Measurements from ENCODE around the gene DCXR.

DCXR gene

DNA sequence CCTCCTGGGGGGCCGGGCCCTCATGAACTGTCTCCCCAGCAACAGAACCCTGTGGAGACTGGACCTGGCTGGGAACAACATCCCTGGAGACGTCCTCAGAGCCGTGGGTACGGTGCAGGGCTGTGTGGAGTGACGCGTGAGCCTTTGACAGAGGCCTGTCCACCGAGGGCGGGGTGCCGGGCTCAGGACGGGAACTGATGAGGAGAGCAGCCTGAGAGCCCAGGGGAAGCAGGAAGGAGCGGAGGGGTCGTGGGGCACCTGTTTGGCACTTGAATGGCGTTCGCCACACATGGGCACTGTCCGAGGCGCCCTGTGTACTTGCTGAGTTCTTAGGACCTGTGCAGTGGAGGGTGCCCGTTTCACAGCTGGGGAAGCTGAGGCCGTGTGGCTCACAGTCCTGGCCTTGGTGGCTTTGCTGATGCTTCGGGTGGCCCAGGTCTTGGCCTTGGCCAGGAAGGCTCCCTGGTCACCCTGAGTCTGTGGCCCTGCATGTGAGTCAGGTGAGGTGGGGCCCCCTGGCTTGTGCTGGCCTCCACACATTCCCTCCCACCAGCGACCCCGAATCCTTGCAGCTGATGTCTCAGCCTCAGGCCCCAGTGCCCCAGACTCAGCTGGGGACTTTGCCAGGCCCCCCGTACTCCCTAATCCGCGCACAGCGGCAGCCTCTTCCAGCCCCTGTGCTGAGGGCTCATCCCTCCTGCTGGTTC lies 11.9 kb downstream of the DCXR start:
- Histone ChIP-seq H3K36me3 (ENCODE audit: control insufficient read depth, insufficient read depth, low read length) (peaks cover 4% of the 10 kb centered on the region), H3K4me3 (ENCODE audit: extremely low read depth, insufficient read depth, low read length, poor library complexity, severe bottlenecking) (no peak overlapping the region), H3K4me1 (ENCODE audit: control insufficient read depth, insufficient read depth, low read length, poor library complexity, severe bottlenecking) (peaks cover 6% of the 10 kb centered on the region), H3K27ac (ENCODE audit: low read depth, low read length, severe bottlenecking) (no peak overlapping the region), H3K9me3 (ENCODE audit: control insufficient read depth, low read length) (no peaks in the 10 kb centered on the region)
- 95% methylated on average over 23 to 25 of the region's 25 CpGs for WGBS, 2 experiments (ENCODE audit: insufficient coverage in 2 of 2)

DNA sequence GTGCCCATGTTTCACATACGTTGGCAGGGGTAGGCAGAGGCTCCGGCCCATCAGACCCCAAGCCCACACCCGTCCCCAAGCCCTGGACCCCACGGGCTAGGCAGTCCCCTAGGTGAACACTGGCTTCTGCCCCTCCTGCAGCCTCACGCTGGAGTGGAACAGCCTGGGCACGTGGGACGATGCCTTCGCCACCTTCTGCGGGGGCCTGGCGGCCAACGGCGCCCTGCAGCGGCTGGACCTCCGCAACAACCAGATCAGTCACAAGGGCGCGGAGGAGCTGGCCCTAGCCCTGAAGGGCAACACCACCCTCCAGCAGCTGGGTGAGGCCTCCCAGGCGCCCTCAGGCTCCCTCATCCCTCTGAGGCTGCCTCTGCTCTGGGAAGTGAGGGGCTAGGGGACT lies 12.6 kb downstream of the DCXR start:
- no peak overlapping the region for H3K27ac ChIP-seq (ENCODE audit: low read depth, low read length, severe bottlenecking)
- H3K4me3 ChIP-seq (ENCODE audit: extremely low read depth, insufficient read depth, low read length, poor library complexity, severe bottlenecking) = no peak overlapping the region
- H3K36me3 ChIP-seq (ENCODE audit: control insufficient read depth, insufficient read depth, low read length) = peaks cover 4% of the 10 kb centered on the region
- 92 to 96% methylated on average over 16 to 17 of the region's 17 CpGs for WGBS, 2 experiments (ENCODE audit: insufficient coverage in 2 of 2)
- no peaks in the 10 kb centered on the region for H3K9me3 ChIP-seq (ENCODE audit: control insufficient read depth, low read length)
- peaks cover 6% of the 10 kb centered on the region for H3K4me1 ChIP-seq (ENCODE audit: control insufficient read depth, insufficient read depth, low read length, poor library complexity, severe bottlenecking)

- Histone ChIP-seq H3K36me3 (ENCODE audit: control insufficient read depth, insufficient read depth, low read length) (peaks cover under 1% of the 10 kb centered on the region), H3K4me3 (ENCODE audit: extremely low read depth, insufficient read depth, low read length, poor library complexity, severe bottlenecking) (peak overlapping the region; percentile 63), H3K4me1 (ENCODE audit: control insufficient read depth, insufficient read depth, low read length, poor library complexity, severe bottlenecking) (peaks cover 6% of the 10 kb centered on the region), H3K27ac (ENCODE audit: low read depth, low read length, severe bottlenecking) (no peak overlapping the region), H3K9me3 (ENCODE audit: control insufficient read depth, low read length) (no peaks in the 10 kb centered on the region)
- WGBS, 2 experiments (ENCODE audit: insufficient coverage in 2 of 2) = 14 to 16% methylated on average over 40 to 50 of the region's 55 CpGs
Observed at GRCh38 chr17:82023447-82024241, 13.9 kb downstream of the DCXR start.

GRCh38 chr17:82022981-82023446 lies 14.5 kb downstream of the DCXR start, which contains the start of gene LRRC45:
LRRC45 (plus strand) TSS chr17:82023305; CDS start chr17:82023644, 339 bp downstream.
- WGBS, 2 experiments (ENCODE audit: insufficient coverage in 2 of 2) = 0% methylated on average over 22 to 26 of the region's 42 CpGs

DNA sequence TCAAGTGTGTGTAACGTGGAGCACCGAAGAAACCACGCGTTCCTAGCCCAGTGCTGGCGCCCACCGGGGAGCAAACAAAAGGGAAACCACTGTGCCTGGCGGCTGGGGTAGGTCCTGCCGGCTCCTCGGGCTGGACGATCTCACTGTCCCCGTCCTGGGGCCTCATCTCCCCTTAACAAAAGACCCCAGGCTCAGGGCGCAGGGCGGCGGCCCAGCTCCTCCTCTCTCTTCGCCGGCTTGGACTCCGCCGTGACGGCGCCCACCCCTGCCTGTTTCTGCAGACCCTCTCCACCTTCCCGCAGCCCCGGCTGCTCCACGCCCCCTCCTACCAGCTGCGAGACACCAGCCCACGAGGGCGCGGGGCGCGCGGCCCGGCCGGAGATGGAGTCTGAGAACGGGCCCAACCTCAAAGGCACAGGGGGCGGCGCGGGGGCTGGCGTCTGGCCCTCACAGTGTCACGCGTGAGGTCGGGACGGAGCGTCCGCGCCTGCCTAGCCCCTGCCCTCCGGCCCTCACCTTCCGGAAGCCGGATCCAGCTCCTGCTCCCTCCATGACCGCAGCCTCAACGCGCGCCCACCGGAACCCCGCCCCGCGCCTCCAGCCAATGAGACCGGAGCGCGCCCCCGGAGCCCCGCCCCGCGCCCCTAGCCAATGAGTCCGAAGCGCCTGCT lies 15.1 kb downstream of the DCXR start, which contains the start of gene CENPX:
TSS of gene CENPX (minus strand) at position 569 of the 671 bp plus-strand sequence. CDS start at position 552, 17 bp downstream.
- Histone ChIP-seq H3K36me3 (ENCODE audit: control insufficient read depth, insufficient read depth, low read length) (peaks cover 8% of the 10 kb centered on the region), H3K27ac (ENCODE audit: low read depth, low read length, severe bottlenecking) (peak within 1 kb of the TSS; percentile 62), H3K4me1 (ENCODE audit: control insufficient read depth, insufficient read depth, low read length, poor library complexity, severe bottlenecking) (peaks cover 6% of the 10 kb centered on the region), H3K4me3 (ENCODE audit: extremely low read depth, insufficient read depth, low read length, poor library complexity, severe bottlenecking) (peak within 1 kb of the TSS; percentile 84), H3K9me3 (ENCODE audit: control insufficient read depth, low read length) (no peaks in the 10 kb centered on the region)
- WGBS, 2 experiments (ENCODE audit: insufficient coverage in 2 of 2) = 0% methylated on average over 36 to 63 of the region's 64 CpGs

More at GRCh38 chr17:82022981-82023446, 14.5 kb downstream of the DCXR start, which contains the start of gene LRRC45:
- peaks cover 6% of the 10 kb centered on the region for H3K4me1 ChIP-seq (ENCODE audit: control insufficient read depth, insufficient read depth, low read length, poor library complexity, severe bottlenecking)
- peak within 1 kb of the TSS; percentile 62 for H3K27ac ChIP-seq (ENCODE audit: low read depth, low read length, severe bottlenecking)
- H3K4me3 ChIP-seq (ENCODE audit: extremely low read depth, insufficient read depth, low read length, poor library complexity, severe bottlenecking) = peak within 1 kb of the TSS; percentile 84
- H3K9me3 ChIP-seq (ENCODE audit: control insufficient read depth, low read length) = no peaks in the 10 kb centered on the region
- H3K36me3 ChIP-seq (ENCODE audit: control insufficient read depth, insufficient read depth, low read length) = peaks cover 6% of the 10 kb centered on the region

DNA sequence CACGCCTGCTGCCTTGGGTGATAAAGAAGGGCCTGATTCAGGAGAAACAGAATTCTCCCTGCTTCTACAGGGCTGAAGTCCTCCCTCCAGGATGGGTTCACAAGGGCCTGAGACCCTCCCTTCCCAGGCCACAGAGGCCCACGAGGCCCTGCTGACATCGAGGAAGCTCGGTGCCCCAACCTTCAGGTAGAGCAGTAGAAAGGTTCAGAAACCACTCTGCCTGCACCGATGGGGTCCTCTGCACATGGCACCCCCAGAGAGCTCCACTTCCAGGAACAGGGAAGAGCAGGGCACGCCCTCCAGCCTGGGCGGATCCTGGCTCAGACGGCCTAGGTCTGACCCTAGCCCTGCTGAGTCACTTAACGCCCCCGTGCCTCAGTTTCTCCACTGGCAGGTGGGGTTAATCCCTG lies 15.6 kb downstream of the DCXR start:
- peaks cover 6% of the 10 kb centered on the region for H3K4me1 ChIP-seq (ENCODE audit: control insufficient read depth, insufficient read depth, low read length, poor library complexity, severe bottlenecking)
- 12 to 24% methylated on average over 8 to 9 of the region's 10 CpGs for WGBS, 2 experiments (ENCODE audit: insufficient coverage in 2 of 2)

DNA sequence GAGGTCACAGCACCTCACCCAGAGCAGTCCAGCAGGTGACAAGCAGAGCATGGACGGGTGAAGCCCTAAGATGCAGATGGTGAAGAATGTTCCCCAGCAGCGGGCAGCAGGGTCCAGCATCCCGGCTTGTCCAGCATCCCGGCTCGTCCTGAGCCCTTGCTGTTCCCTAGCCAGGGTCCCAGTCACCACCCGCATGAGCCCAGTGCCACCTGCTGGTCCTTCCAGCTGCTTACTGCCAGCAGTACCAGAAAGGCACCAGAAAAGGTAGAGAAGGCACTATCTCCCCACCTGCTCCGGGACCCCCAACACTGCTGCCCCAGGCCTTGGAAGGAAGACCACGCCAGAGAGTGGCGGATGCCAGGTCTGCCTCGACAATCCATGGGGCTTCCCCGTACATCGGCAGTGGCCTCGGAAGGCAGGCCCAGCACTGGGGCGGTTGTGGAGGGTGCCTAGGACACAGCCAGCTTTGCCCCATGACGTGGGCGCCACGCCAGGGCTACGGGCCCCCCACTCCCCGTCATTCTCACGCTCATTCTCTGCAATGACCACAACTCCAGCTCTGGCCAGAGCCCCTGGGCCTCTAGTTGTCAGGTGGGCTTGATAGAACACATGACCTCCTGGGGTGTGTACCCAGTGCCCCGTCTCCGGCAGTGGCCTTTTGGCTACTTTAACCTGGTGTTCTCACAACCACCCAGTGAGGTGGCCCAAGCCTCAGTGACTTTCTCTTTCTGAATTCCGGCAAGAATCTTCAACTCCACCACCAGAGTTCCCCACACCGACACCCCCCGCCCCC lies 16.2 kb downstream of the DCXR start:
- 88 to 89% methylated on average over 19 to 21 of the region's 25 CpGs for WGBS, 2 experiments (ENCODE audit: insufficient coverage in 2 of 2)
- H3K36me3 ChIP-seq (ENCODE audit: control insufficient read depth, insufficient read depth, low read length) = peaks cover 9% of the 10 kb centered on the region
- no peak overlapping the region for H3K27ac ChIP-seq (ENCODE audit: low read depth, low read length, severe bottlenecking)
- peaks cover 6% of the 10 kb centered on the region for H3K4me1 ChIP-seq (ENCODE audit: control insufficient read depth, insufficient read depth, low read length, poor library complexity, severe bottlenecking)
- peak overlapping the region; percentile 84 for H3K4me3 ChIP-seq (ENCODE audit: extremely low read depth, insufficient read depth, low read length, poor library complexity, severe bottlenecking)
- H3K9me3 ChIP-seq (ENCODE audit: control insufficient read depth, low read length) = no peaks in the 10 kb centered on the region

More for the DNA sequence above, 15.6 kb downstream of the DCXR start:
- Histone ChIP-seq H3K36me3 (ENCODE audit: control insufficient read depth, insufficient read depth, low read length) (peaks cover 9% of the 10 kb centered on the region), H3K9me3 (ENCODE audit: control insufficient read depth, low read length) (no peaks in the 10 kb centered on the region), H3K27ac (ENCODE audit: low read depth, low read length, severe bottlenecking) (no peak overlapping the region), H3K4me3 (ENCODE audit: extremely low read depth, insufficient read depth, low read length, poor library complexity, severe bottlenecking) (peak overlapping the region; percentile 84)

DNA sequence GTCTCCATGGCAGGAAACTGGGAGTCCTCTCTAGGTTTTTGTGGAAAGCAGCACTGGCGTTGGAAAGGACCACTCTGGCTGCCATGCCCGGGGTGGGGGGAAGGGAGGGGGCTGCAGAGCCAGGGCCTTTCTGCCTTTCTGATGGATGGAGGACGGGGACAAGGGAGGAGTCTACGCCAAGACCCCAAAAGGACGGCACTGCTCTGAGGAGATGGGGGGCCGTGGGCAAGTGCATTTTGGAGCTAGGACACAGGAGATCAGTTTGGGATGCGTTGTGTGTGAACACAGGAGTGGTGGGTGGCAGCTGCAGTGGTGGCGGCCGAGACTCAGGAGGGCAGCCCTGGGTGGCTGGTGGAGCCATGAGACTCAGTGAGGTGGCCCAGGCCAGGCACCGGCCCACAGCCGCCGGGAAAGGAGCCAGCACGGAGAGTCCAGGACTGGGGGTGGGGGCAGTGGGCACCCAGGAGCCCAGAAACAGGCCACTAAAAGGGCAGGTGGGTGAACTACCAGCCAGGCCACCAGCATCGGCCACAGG lies 16.9 kb downstream of the DCXR start:
- Histone ChIP-seq H3K9me3 (ENCODE audit: control insufficient read depth, low read length) (no peaks in the 10 kb centered on the region), H3K4me3 (ENCODE audit: extremely low read depth, insufficient read depth, low read length, poor library complexity, severe bottlenecking) (no peak overlapping the region), H3K27ac (ENCODE audit: low read depth, low read length, severe bottlenecking) (no peak overlapping the region), H3K4me1 (ENCODE audit: control insufficient read depth, insufficient read depth, low read length, poor library complexity, severe bottlenecking) (peaks cover 6% of the 10 kb centered on the region), H3K36me3 (ENCODE audit: control insufficient read depth, insufficient read depth, low read length) (peaks cover 9% of the 10 kb centered on the region)
- 93 to 94% methylated on average over 11 to 14 of the region's 14 CpGs for WGBS, 2 experiments (ENCODE audit: insufficient coverage in 2 of 2)

DNA sequence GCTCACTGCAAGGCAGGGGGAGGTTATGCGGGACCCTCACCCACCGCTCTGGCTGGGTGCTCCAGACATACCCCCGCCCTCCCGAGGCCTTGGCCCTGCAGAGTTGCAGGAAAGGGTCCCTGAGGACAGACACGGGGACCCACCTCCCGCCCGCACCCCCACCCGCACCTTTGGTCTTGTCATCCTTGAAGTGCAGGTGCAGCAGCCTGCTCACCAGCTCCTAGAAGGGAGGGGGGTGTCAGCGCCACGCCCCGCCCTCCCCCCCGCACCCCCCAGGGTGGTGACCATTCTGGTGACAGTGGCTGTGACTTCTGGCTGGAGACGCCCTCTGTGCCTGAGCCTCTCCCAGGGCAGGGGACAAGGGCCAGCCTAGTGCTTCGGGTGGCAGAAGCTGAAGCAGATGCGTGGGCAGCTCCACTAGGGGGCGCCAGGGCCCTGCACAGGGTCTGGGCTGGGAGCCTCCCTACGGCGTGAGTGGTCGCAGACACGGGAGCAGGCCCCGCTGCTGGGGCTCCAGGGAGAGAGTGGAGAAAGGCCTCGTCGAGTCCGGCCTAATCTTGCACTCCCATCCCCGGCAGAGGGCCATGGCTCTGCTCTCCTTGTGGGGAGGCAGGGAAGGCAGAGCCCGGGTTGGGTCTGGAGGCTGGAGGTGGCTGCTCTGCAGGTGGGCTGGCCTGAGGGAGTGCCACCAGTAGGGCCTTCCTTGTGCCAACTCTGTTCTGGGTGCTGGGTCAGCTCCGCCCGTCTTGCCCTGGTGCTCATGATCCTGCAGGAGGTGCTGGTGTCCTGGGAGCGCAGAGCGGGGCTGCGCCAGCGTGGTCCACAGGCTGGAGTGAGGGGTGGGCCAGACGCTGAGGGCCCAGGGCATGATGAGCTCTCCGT lies 17.6 kb downstream of the DCXR start:
- no peaks in the 10 kb centered on the region for H3K9me3 ChIP-seq (ENCODE audit: control insufficient read depth, low read length)
- WGBS, 2 experiments (ENCODE audit: insufficient coverage in 2 of 2) = 74 to 78% methylated on average over 21 to 30 of the region's 34 CpGs
- peaks cover 9% of the 10 kb centered on the region for H3K36me3 ChIP-seq (ENCODE audit: control insufficient read depth, insufficient read depth, low read length)
- no peak overlapping the region for H3K27ac ChIP-seq (ENCODE audit: low read depth, low read length, severe bottlenecking)
- no peak overlapping the region for H3K4me3 ChIP-seq (ENCODE audit: extremely low read depth, insufficient read depth, low read length, poor library complexity, severe bottlenecking)
- peaks cover 6% of the 10 kb centered on the region for H3K4me1 ChIP-seq (ENCODE audit: control insufficient read depth, insufficient read depth, low read length, poor library complexity, severe bottlenecking)
